ENCODE measurements around the gene PLEKHG7.

Gene PLEKHG7

GRCh38 chr12:92757597-92758121 lies 54.9 kb downstream of the PLEKHG7 start:
- no peak for TF ChIP-seq CTCF (IDR thresholded peaks at IDR 0.05; ENCODE audit: insufficient read depth, missing control alignments)
- DNase-seq (ENCODE audit: insufficient read length, low spot score) (no peak), FAIRE-seq (no peak)

DNA sequence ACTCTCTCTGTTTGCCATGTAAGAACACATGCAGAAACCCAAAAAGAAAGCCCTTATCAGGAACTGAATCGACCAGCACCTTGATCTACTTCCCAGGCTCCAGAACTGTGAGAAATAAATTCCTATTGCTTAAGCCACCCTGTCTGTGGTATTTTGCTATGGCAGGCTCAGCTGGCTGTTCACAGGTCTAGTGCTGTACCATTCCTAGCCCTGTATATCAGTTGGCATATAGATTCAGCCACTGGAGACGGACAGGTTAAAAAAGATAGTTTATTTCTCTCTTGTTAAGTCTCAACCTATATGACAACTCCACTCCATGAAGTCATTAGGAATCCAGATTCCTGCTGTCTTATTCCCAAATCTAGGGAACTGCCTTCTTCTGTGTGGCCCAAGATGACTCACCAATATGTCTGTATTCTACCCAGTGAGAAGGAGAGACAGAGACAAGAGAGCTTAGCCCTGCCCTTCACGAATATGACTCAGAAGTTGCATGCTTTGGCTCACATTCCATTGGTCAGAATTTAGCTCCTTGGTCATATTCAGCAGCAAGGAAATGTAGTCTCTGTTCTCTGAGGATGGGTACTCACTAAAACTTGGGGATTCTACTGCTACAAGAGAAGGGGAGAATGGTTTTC lies 57.0 kb downstream of the PLEKHG7 start:
- no peak for FAIRE-seq
- DNase-seq (ENCODE audit: insufficient read length, low spot score) = no peak
- TF ChIP-seq CTCF (IDR thresholded peaks at IDR 0.05; ENCODE audit: insufficient read depth, missing control alignments) = no peak

- no peak for FAIRE-seq
- TF ChIP-seq CTCF (IDR thresholded peaks at IDR 0.05; ENCODE audit: insufficient read depth, missing control alignments) = no peak
- no peak for DNase-seq (ENCODE audit: insufficient read length, low spot score)
Observed at GRCh38 chr12:92762773-92763172, 60.0 kb downstream of the PLEKHG7 start.

DNA sequence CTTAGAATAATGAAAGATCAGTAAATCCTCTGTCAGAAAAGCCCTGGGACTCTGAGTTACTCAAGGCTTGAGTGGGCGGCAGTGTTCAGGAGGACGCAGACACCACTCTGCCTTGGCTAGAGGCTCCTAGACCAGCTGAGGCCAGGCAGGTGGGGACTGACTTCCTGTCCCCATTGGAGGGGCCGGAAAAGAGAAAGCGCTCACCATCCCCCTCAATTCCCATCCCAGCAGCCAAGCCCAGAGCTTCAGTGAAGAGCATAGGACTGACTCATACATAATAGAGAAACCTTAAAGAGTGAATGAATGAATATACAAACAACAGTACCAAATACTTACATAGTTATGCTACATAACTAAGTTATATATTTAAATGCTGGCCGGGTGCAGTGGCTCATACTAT lies 62.0 kb downstream of the PLEKHG7 start:
- no peak for FAIRE-seq
- TF ChIP-seq CTCF (IDR thresholded peaks at IDR 0.05; ENCODE audit: insufficient read depth, missing control alignments) = no peak

GRCh38 chr12:92765871-92766270 lies 63.1 kb downstream of the PLEKHG7 start:
- no peak for TF ChIP-seq CTCF (IDR thresholded peaks at IDR 0.05; ENCODE audit: insufficient read depth, missing control alignments)
- DNase-seq (ENCODE audit: insufficient read length, low spot score) = no peak
- no peak for FAIRE-seq

More for the DNA sequence above, 62.0 kb downstream of the PLEKHG7 start:
- DNase-seq (ENCODE audit: insufficient read length, low spot score) = no peak

- no peak for DNase-seq (ENCODE audit: insufficient read length, low spot score)
- no peak for FAIRE-seq
- no peak for TF ChIP-seq CTCF (IDR thresholded peaks at IDR 0.05; ENCODE audit: insufficient read depth, missing control alignments)
Observed at GRCh38 chr12:92769124-92769901, 66.5 kb downstream of the PLEKHG7 start.

GRCh38 chr12:92771001-92771400 lies 68.2 kb downstream of the PLEKHG7 start:
- no peak for DNase-seq (ENCODE audit: insufficient read length, low spot score)
- FAIRE-seq = no peak
- TF ChIP-seq CTCF (IDR thresholded peaks at IDR 0.05; ENCODE audit: insufficient read depth, missing control alignments) = no peak

Data from D721Med (cell line).